ENCODE results near the gene PARN. TPM values are rescaled to one million over a fixed set of nuclear protein-coding genes. Genes with fewer than 3 reads are reported as not detected.

The PARN gene
- total and polyA plus RNA-seq, 2 experiments from 2014 or later, result 32.5 to 61.3 TPM

GRCh38 chr16:14525596-14525995, 104.5 kb downstream of the PARN start:
- H3K27ac Mint-ChIP-seq, result no peak overlapping the region
- Histone ChIP-seq H3K79me2 (replicated peaks; ENCODE audit: insufficient read depth) (no peaks in the 10 kb centered on the region; the same call in 1 of the 2 replicates), H3K4me2 (no peak overlapping the region), H4K20me1 (replicated peaks; ENCODE audit: insufficient read depth) (no peaks in the 10 kb centered on the region; the same call in 1 of the 2 replicates), H3F3A (replicated peaks; ENCODE audit: low read depth) (0 out of 2 replicates have a peak, but pooled peaks cover 3% of the 10 kb centered on the region), H3K27ac (ENCODE audit: low read depth) (no peak overlapping the region), H3K36me3 (ENCODE audit: insufficient read depth) (no peaks in the 10 kb centered on the region), H3K4me1 (ENCODE audit: insufficient read depth) (peaks cover 62% of the 10 kb centered on the region), H3K27me3 (ENCODE audit: insufficient read depth) (no peaks in the 10 kb centered on the region), H2AFZ (no peak overlapping the region), H3K4me3 (no peak overlapping the region), H3K9me2 (ENCODE audit: insufficient read depth) (no peaks in the 10 kb centered on the region)
- H3K4me3 Mint-ChIP-seq, result no peak overlapping the region
- TF ChIP-seq JUNB (IDR thresholded peaks at IDR 0.05; ENCODE audit: unreplicated experiment), result no peak
- no peak for TF ChIP-seq ZNF331 (CRISPR knock-in tag; IDR thresholded peaks at IDR 0.05; ENCODE audit: low read depth)
- no peak for TF ChIP-seq ZNF114 (CRISPR knock-in tag; IDR thresholded peaks at IDR 0.05)
- TF ChIP-seq POLR2AphosphoS5 (IDR thresholded peaks at IDR 0.05; ENCODE audit: low read depth), result no peak
- no peak for TF ChIP-seq STAT1 (IDR thresholded peaks at IDR 0.05; ENCODE audit: unreplicated experiment)
- no peak for TF ChIP-seq EZH2phosphoT487 (IDR thresholded peaks at IDR 0.05; ENCODE audit: unreplicated experiment)
- peaks cover 66% of the 10 kb centered on the region for H3K4me1 Mint-ChIP-seq
- H3K27me3 Mint-ChIP-seq (ENCODE audit: insufficient read depth, low read depth, poor library complexity), result no peaks in the 10 kb centered on the region
- ATAC-seq (no peak), DNase-seq (ENCODE audit: low spot score) (no peak)
- no peaks in the 10 kb centered on the region for H3K9me3 Mint-ChIP-seq
- no peaks in the 10 kb centered on the region for H3K36me3 Mint-ChIP-seq (ENCODE audit: low read depth)

- ATAC-seq (no peak), DNase-seq (ENCODE audit: low spot score) (no peak)
- Histone ChIP-seq H2AFZ (no peak overlapping the region), H3K4me2 (no peak overlapping the region), H3K9me2 (ENCODE audit: insufficient read depth) (no peaks in the 10 kb centered on the region), H3K79me2 (replicated peaks; ENCODE audit: insufficient read depth) (no peaks in the 10 kb centered on the region; the same call in 1 of the 2 replicates), H4K20me1 (replicated peaks; ENCODE audit: insufficient read depth) (no peaks in the 10 kb centered on the region; the same call in 1 of the 2 replicates), H3K27ac (ENCODE audit: low read depth) (no peak overlapping the region), H3K36me3 (ENCODE audit: insufficient read depth) (no peaks in the 10 kb centered on the region), H3K4me1 (ENCODE audit: insufficient read depth) (peaks cover 62% of the 10 kb centered on the region), H3F3A (replicated peaks; ENCODE audit: low read depth) (0 out of 2 replicates have a peak, but pooled peaks cover 3% of the 10 kb centered on the region), H3K27me3 (ENCODE audit: insufficient read depth) (no peaks in the 10 kb centered on the region), H3K4me3 (no peak overlapping the region)
- Mint-ChIP-seq H3K36me3 (ENCODE audit: low read depth) (no peaks in the 10 kb centered on the region), H3K27ac (no peak overlapping the region), H3K27me3 (ENCODE audit: insufficient read depth, low read depth, poor library complexity) (no peaks in the 10 kb centered on the region), H3K4me3 (no peak overlapping the region), H3K4me1 (peaks cover 66% of the 10 kb centered on the region), H3K9me3 (no peaks in the 10 kb centered on the region)
- TF ChIP-seq EZH2phosphoT487 (IDR thresholded peaks at IDR 0.05; ENCODE audit: unreplicated experiment) (no peak), NANOG (IDR thresholded peaks at IDR 0.05; ENCODE audit: borderline replicate concordance) (no peak), ZNF114 (CRISPR knock-in tag; IDR thresholded peaks at IDR 0.05) (no peak), STAT1 (IDR thresholded peaks at IDR 0.05; ENCODE audit: unreplicated experiment) (no peak), REST (IDR thresholded peaks at IDR 0.05; ENCODE audit: unreplicated experiment) (no peak), CREB1 (CRISPR knock-in tag; IDR thresholded peaks at IDR 0.05; ENCODE audit: low read depth) (no peak), CTCF (conservative IDR thresholded peaks at IDR 0.05; ENCODE audit: low read depth in 2 of 2) (no peak), ETS1 (IDR thresholded peaks at IDR 0.05) (no peak), EZH2 (IDR thresholded peaks at IDR 0.05; ENCODE audit: low read depth, unreplicated experiment) (no peak), POLR2AphosphoS5 (IDR thresholded peaks at IDR 0.05; ENCODE audit: low read depth) (no peak), JUNB (IDR thresholded peaks at IDR 0.05; ENCODE audit: unreplicated experiment) (no peak)
These were observed 105.1 kb downstream of the PARN start for GRCh38 chr16:14524979-14525378.

Data from GM23338 (cell line).